GM12878 (cell line): ENCODE results near the gene FARS2.

Experiments used
- BRCA1 ChIP-seq: IDR thresholded peaks from 2 replicates; pipeline ENCODE4 v1.6.1; 2011; ENCODE audit warnings: low read depth, low read length, improper control_type of control experiment
- CREB1 ChIP-seq: IDR thresholded peaks from 2 replicates; pipeline ENCODE4 v1.6.1; 2012; ENCODE audit warnings: low read depth, mild to moderate bottlenecking, inconsistent platforms
- EZH2 ChIP-seq: IDR thresholded peaks from 2 replicates; pipeline ENCODE4 v1.6.1; 2012; ENCODE audit warnings: low read depth, mild to moderate bottlenecking, control low read depth, inconsistent platforms, low read length, borderline replicate concordance; ENCODE audit not compliant: control insufficient read depth
- MEF2A ChIP-seq: IDR thresholded peaks from 2 replicates; pipeline ENCODE4 v1.6.1; 2011; ENCODE audit warnings: low read depth, mild to moderate bottlenecking, low read length, moderate library complexity; ENCODE audit not compliant: insufficient read depth
- POLR2A ChIP-seq: IDR thresholded peaks from 2 replicates; pipeline ENCODE4 v1.6.1; 2011; ENCODE audit warnings: low read depth, mild to moderate bottlenecking, low read length
- RFX5 ChIP-seq: IDR thresholded peaks from 2 replicates; pipeline ENCODE4 v1.6.1; 2011; ENCODE audit warnings: low read depth, low read length, improper control_type of control experiment
- TF ChIP-seq, protein P1 (sequence below): IDR thresholded peaks from 2 replicates; pipeline ENCODE4 v1.6.1; 2011; ENCODE audit warnings: low read depth, low read length, improper control_type of control experiment, borderline replicate concordance
- TF ChIP-seq, protein P2 (sequence below): fragments of 450-650 bp; formaldehyde crosslinking; IDR thresholded peaks from 2 replicates; pipeline ENCODE4 v1.4.0; 2020; ENCODE audit warnings: mild to moderate bottlenecking, moderate library complexity

DNA sequence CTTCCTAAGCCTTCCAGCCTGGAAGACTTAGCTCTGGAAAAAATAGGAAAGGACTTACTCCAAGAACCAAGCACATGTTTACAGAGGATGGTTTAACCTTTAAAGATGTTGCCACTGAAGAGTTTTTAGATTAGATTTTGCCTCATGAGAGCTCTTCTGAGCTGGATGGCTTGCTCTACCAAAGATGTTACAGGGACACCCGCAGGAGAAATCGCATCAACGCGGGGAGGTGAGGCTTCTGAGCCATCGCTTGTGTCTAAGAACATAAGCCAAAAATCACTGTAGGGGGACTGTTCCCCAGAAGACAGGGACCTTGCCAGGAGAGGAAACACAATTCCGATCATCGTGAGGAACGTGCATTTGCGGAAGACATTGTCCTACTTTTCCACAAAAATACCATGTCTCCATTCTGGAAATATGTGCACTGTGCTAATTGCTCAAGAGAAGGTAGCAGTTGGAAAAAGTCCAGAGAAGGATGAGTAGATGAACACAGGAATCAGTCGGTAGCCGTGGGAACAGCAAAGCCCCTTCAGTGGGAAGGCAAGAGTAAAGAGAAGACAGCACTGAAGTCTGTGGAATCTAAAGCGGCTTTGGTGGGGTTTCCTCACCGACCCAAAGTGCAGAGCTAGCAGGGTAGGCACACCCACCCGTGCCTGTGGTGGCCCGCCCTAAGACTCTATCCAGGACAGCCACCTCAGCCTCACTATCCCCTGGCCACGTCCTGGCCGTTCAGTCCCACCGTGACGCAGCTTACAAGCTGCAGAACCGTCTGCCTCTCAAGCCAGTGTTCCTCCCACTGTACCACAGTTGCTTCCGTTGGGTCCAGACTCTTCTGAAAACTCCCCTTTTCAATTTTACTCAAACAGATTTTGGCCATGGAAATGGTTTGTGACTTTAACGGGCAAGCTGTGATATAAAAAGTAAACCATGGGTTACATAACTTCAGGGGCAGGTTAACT lies 410.6 kb downstream of the FARS2 start:
- TF ChIP-seq RFX5 (no peak), EZH2 (no peak), BRCA1 (no peak), CREB1 (no peak), MEF2A (no peak), POLR2A (no peak)
- TF ChIP-seq, protein P1, sequence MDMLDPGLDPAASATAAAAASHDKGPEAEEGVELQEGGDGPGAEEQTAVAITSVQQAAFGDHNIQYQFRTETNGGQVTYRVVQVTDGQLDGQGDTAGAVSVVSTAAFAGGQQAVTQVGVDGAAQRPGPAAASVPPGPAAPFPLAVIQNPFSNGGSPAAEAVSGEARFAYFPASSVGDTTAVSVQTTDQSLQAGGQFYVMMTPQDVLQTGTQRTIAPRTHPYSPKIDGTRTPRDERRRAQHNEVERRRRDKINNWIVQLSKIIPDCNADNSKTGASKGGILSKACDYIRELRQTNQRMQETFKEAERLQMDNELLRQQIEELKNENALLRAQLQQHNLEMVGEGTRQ = no peak
- TF ChIP-seq, protein P2, sequence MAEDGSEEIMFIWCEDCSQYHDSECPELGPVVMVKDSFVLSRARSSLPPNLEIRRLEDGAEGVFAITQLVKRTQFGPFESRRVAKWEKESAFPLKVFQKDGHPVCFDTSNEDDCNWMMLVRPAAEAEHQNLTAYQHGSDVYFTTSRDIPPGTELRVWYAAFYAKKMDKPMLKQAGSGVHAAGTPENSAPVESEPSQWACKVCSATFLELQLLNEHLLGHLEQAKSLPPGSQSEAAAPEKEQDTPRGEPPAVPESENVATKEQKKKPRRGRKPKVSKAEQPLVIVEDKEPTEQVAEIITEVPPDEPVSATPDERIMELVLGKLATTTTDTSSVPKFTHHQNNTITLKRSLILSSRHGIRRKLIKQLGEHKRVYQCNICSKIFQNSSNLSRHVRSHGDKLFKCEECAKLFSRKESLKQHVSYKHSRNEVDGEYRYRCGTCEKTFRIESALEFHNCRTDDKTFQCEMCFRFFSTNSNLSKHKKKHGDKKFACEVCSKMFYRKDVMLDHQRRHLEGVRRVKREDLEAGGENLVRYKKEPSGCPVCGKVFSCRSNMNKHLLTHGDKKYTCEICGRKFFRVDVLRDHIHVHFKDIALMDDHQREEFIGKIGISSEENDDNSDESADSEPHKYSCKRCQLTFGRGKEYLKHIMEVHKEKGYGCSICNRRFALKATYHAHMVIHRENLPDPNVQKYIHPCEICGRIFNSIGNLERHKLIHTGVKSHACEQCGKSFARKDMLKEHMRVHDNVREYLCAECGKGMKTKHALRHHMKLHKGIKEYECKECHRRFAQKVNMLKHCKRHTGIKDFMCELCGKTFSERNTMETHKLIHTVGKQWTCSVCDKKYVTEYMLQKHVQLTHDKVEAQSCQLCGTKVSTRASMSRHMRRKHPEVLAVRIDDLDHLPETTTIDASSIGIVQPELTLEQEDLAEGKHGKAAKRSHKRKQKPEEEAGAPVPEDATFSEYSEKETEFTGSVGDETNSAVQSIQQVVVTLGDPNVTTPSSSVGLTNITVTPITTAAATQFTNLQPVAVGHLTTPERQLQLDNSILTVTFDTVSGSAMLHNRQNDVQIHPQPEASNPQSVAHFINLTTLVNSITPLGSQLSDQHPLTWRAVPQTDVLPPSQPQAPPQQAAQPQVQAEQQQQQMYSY = no peak
